Measurements from ENCODE around the gene KDM6B.
"Not testable (repeated sequence)": the region's sequence is repeated elsewhere in the genome, so short reads cannot be mapped to it uniquely, and the experiment has no call there.

Gene KDM6B

GRCh38 chr17:7862692-7863437, 28.8 kb downstream of the KDM6B start:
- peak; percentile 68 for TF ChIP-seq CTCF (IDR thresholded peaks at IDR 0.05; ENCODE audit: low read depth, low read length, missing control alignments)
- in situ Hi-C loops (cut with HindIII; ENCODE audit: low sequenced_read_pairs): no loop called here
- no peak for DNase-seq (ENCODE audit: low read depth)
- H3K4me3 ChIP-seq (ENCODE audit: low read depth, low read length): no peak overlapping the region

GRCh38 chr17:7864384-7864783, 30.4 kb downstream of the KDM6B start:
- H3K4me3 ChIP-seq (ENCODE audit: low read depth, low read length); DNase-seq (ENCODE audit: low read depth); in situ Hi-C loops (cut with HindIII; ENCODE audit: low sequenced_read_pairs): not testable (repeated sequence)

- TF ChIP-seq CTCF (IDR thresholded peaks at IDR 0.05; ENCODE audit: low read depth, low read length, missing control alignments): no peak
- no peak overlapping the region for H3K4me3 ChIP-seq (ENCODE audit: low read depth, low read length)
- no peak for DNase-seq (ENCODE audit: low read depth)
- in situ Hi-C loops (cut with HindIII; ENCODE audit: low sequenced_read_pairs): no loop called here
These were observed 31.1 kb downstream of the KDM6B start for GRCh38 chr17:7864995-7865650.

- no peak for TF ChIP-seq CTCF (IDR thresholded peaks at IDR 0.05; ENCODE audit: low read depth, low read length, missing control alignments)
- in situ Hi-C loops (cut with HindIII; ENCODE audit: low sequenced_read_pairs): no loop called here
- no peak for DNase-seq (ENCODE audit: low read depth)
- no peak overlapping the region for H3K4me3 ChIP-seq (ENCODE audit: low read depth, low read length)
These were observed 33.9 kb downstream of the KDM6B start for GRCh38 chr17:7867881-7868329.

- H3K4me3 ChIP-seq (ENCODE audit: low read depth, low read length): no peak overlapping the region
- no peak for TF ChIP-seq CTCF (IDR thresholded peaks at IDR 0.05; ENCODE audit: low read depth, low read length, missing control alignments)
- no peak for DNase-seq (ENCODE audit: low read depth)
- in situ Hi-C loops (cut with HindIII; ENCODE audit: low sequenced_read_pairs): no loop called here
These were observed 39.0 kb downstream of the KDM6B start for GRCh38 chr17:7873051-7873450.

- TF ChIP-seq CTCF (IDR thresholded peaks at IDR 0.05; ENCODE audit: low read depth, low read length, missing control alignments): no peak
- in situ Hi-C loops (cut with HindIII; ENCODE audit: low sequenced_read_pairs): no loop called here
- H3K4me3 ChIP-seq (ENCODE audit: low read depth, low read length): no peak overlapping the region
- no peak for DNase-seq (ENCODE audit: low read depth)
These were observed 41.9 kb downstream of the KDM6B start for GRCh38 chr17:7875804-7876370.

- no peak for TF ChIP-seq CTCF (IDR thresholded peaks at IDR 0.05; ENCODE audit: low read depth, low read length, missing control alignments)
- no peak overlapping the region for H3K4me3 ChIP-seq (ENCODE audit: low read depth, low read length)
- no peak for DNase-seq (ENCODE audit: low read depth)
- in situ Hi-C loops (cut with HindIII; ENCODE audit: low sequenced_read_pairs): no loop called here
These were observed 44.2 kb downstream of the KDM6B start for GRCh38 chr17:7878234-7878633.

All from astrocyte of the cerebellum (primary cell).